GM12891 (cell line): ENCODE measurements around the gene FGF11.

Experiments used
- POLR2A ChIP-seq: IDR thresholded peaks from 2 replicates; pipeline ENCODE4 v1.6.1; 2011; ENCODE audit warnings: low read depth, low read length, control low read depth
- POLR2AphosphoS5 ChIP-seq: IDR thresholded peaks from 2 replicates; pipeline ENCODE4 v1.6.1; 2011; ENCODE audit warnings: low read depth, low read length, control low read depth
- SPI1 ChIP-seq: IDR thresholded peaks from 2 replicates; pipeline ENCODE4 v1.6.1; 2011; ENCODE audit warnings: low read depth, low read length, control low read depth
- TAF1 ChIP-seq: IDR thresholded peaks from 2 replicates; pipeline ENCODE4 v1.6.1; 2011; ENCODE audit warnings: low read depth, low read length, control low read depth

DNA sequence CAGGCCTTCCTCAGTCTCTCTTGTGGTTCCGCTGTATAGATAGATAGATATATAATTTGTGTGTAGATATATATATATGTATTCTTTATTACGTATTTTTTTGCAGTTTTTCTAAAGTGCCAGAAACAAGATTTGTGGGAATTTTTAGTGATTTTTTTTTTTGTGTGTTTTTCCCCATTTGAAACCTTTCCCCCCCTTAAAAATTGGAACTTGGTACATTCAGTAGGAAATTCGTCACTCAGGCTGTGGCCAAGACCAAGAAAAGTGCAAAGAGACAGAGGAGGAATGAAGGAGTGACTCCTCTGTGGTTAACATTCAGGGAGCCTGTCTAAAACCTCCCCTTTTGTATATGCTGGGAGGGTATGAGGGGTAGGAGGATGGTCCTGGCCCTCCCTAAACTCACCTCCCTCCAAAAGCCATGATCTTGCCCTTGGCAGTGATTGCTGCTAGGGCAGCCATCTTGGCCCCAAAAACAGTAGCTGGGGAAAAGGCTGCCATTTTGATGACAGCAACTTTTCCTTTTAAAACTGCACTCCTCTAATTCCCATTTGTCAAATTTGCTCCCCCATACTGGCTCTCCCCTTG is 20.7 kb downstream of the FGF11 start:
- TF ChIP-seq POLR2A: no peak
- no peak for TF ChIP-seq TAF1
- TF ChIP-seq POLR2AphosphoS5: no peak
- TF ChIP-seq SPI1: no peak
